ENCODE data around the gene DDX52. TPM values are rescaled to one million over a fixed set of nuclear protein-coding genes. Genes with fewer than 3 reads are reported as not detected.

DDX52 gene
- total RNA-seq, 4 donors from 2014 or later, result 13.1 to 17.9 (median 14.1) TPM

- Histone ChIP-seq H3K9me3 (no peaks in the 10 kb centered on the region), H3K27me3 (peaks cover 0 to 5% (median 0%) of the 10 kb centered on the region in 4 donors), H3K4me3 (no peak overlapping the region), H3K36me3 (no peaks in the 10 kb centered on the region), H3K4me1 (no peaks in the 10 kb centered on the region), H3K27ac (replicated peaks in 1 of 4) (no peak overlapping the region)
- WGBS, result 52% methylated on average over 1 of the region's 1 CpG
- DNase-seq (ENCODE audit: extremely low spot score), result no peak
- TF ChIP-seq, protein P1, sequence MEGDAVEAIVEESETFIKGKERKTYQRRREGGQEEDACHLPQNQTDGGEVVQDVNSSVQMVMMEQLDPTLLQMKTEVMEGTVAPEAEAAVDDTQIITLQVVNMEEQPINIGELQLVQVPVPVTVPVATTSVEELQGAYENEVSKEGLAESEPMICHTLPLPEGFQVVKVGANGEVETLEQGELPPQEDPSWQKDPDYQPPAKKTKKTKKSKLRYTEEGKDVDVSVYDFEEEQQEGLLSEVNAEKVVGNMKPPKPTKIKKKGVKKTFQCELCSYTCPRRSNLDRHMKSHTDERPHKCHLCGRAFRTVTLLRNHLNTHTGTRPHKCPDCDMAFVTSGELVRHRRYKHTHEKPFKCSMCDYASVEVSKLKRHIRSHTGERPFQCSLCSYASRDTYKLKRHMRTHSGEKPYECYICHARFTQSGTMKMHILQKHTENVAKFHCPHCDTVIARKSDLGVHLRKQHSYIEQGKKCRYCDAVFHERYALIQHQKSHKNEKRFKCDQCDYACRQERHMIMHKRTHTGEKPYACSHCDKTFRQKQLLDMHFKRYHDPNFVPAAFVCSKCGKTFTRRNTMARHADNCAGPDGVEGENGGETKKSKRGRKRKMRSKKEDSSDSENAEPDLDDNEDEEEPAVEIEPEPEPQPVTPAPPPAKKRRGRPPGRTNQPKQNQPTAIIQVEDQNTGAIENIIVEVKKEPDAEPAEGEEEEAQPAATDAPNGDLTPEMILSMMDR (IDR thresholded peaks at IDR 0.05), result no peak
- TF ChIP-seq POLR2AphosphoS5 (IDR thresholded peaks at IDR 0.05) (no peak), EP300 (IDR thresholded peaks at IDR 0.05) (no peak)
- intact Hi-C loops (cut with DNase I), result no loop called here
Observed at GRCh38 chr17:37661400-37662014, 18.3 kb upstream of the DDX52 start.

DNA sequence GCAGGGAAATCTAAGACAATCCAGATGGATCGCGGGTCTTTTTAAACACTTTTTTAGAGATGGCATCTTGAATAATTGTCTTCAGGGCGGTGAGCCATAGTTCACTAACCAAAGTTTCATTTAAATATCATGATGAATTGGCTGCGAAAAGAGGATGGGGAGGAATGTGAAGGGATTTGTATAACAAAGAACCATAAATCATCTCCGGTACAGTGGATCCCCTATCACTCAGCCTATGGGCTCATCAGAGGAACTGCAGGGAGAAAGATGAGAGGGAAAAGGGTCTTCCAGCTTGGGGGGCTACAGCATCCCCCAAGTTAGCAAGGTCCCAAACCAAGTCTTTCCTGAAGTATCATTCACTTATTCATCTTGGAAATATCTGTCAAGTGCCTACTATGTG lies 16.7 kb upstream of the DDX52 start:
- intact Hi-C loops (cut with DNase I), result no loop called here
- Histone ChIP-seq H3K4me1 (no peaks in the 10 kb centered on the region), H3K4me3 (no peak overlapping the region), H3K27me3 (peaks cover 0 to 5% (median 0%) of the 10 kb centered on the region in 4 donors), H3K27ac (replicated peaks in 1 of 4) (no peak overlapping the region), H3K36me3 (no peaks in the 10 kb centered on the region), H3K9me3 (no peaks in the 10 kb centered on the region)
- 47% methylated on average over 5 of the region's 5 CpGs for WGBS
- TF ChIP-seq, protein P1 (IDR thresholded peaks at IDR 0.05), result no peak
- TF ChIP-seq EP300 (IDR thresholded peaks at IDR 0.05) (no peak), POLR2AphosphoS5 (IDR thresholded peaks at IDR 0.05) (no peak), POLR2A (IDR thresholded peaks at IDR 0.05; ENCODE audit: low read depth) (no peak)
- peak; percentile 66 for DNase-seq (ENCODE audit: extremely low spot score)

DNA sequence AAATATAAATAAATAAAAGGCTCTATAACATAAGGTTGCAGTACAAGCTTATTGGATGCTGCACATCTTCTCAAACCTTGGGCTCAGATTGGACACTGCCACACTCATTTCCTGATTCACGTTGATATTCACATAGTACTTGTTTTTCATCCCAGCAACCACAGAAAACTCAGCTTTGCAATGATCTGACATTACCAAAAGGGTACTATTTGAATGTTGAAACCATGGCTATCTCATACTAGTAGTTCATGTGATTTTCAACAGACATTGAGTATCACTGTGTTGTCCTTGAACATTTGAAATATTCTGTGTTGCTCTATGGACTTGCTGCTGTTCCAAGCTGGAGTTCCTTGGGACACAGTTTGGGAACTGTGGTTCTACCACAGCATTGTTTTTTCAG lies 14.0 kb upstream of the DDX52 start:
- H3K9me3 ChIP-seq, result no peaks in the 10 kb centered on the region
- intact Hi-C loops (cut with DNase I), result no loop called here
- 64% methylated on average over 1 of the region's 1 CpG for WGBS
- H3K4me3 ChIP-seq, result no peak overlapping the region
- peak; percentile 31 for DNase-seq (ENCODE audit: extremely low spot score)
- TF ChIP-seq, protein P1 (IDR thresholded peaks at IDR 0.05), result no peak
- TF ChIP-seq POLR2AphosphoS5 (IDR thresholded peaks at IDR 0.05) (no peak), POLR2A (IDR thresholded peaks at IDR 0.05; ENCODE audit: low read depth) (no peak), EP300 (IDR thresholded peaks at IDR 0.05) (no peak)
- no peaks in the 10 kb centered on the region for H3K36me3 ChIP-seq
- H3K27ac ChIP-seq (replicated peaks in 1 of 4), result no peak overlapping the region
- H3K4me1 ChIP-seq, result no peaks in the 10 kb centered on the region
- peaks cover 0 to 8% (median 0%) of the 10 kb centered on the region in 4 donors for H3K27me3 ChIP-seq

DNA sequence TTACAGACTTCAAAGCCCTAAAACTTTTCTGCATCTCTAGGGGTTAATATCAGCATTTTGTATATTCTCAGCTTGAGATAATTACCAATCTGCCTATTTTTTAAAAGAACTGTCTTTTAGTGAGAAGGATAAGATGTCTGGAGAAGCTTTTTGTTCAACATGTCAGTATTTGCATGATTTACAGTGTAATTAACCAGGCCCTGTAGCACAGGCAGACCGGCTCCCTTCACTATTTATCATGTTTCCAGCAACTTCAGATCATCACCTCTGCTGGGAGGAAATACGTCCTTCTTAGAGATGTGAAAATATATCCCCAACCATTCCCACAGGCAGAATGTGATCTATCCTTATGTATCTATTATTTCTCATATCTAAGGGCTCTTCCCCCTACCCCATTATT lies 8.6 kb upstream of the DDX52 start:
- no peak overlapping the region for H3K27ac ChIP-seq (replicated peaks in 1 of 4)
- peaks cover 0 to 36% (median 0%) of the 10 kb centered on the region in 4 donors for H3K27me3 ChIP-seq
- no peaks in the 10 kb centered on the region for H3K36me3 ChIP-seq
- TF ChIP-seq POLR2A (IDR thresholded peaks at IDR 0.05; ENCODE audit: low read depth) (no peak), POLR2AphosphoS5 (IDR thresholded peaks at IDR 0.05) (no peak), EP300 (IDR thresholded peaks at IDR 0.05) (no peak)
- TF ChIP-seq, protein P1 (IDR thresholded peaks at IDR 0.05), result no peak
- intact Hi-C loops (cut with DNase I), result no loop called here
- H3K4me3 ChIP-seq, result no peak overlapping the region
- DNase-seq (ENCODE audit: extremely low spot score), result no peak
- 50% methylated on average over 2 of the region's 2 CpGs for WGBS
- no peaks in the 10 kb centered on the region for H3K4me1 ChIP-seq
- H3K9me3 ChIP-seq, result no peaks in the 10 kb centered on the region

Measured in esophagus muscularis mucosa (tissue), 4 donors.